MM.1S (cell line): ENCODE measurements around the gene NUDT2.

Experiments used
- CTCF ChIP-seq: fragments of 300-600 bp; sonication (generic); IDR thresholded peaks from 2 replicates; pipeline ENCODE4 v1.5.1; 2016; ENCODE audit warnings: antibody characterized with exemption, low read length, mixed read lengths
- EZH2 ChIP-seq: fragments of 300-600 bp; sonication (generic); optimal IDR thresholded peaks from 2 replicates; pipeline ENCODE3; 2017; ENCODE audit warnings: low read depth, mild to moderate bottlenecking, antibody characterized with exemption, low read length, mixed read lengths
- EZH2phosphoT487 ChIP-seq: fragments of 300-600 bp; sonication (generic); IDR thresholded peaks from 2 replicates; pipeline ENCODE4 v1.6.1; 2018; ENCODE audit warnings: antibody characterized with exemption, low read length

DNA sequence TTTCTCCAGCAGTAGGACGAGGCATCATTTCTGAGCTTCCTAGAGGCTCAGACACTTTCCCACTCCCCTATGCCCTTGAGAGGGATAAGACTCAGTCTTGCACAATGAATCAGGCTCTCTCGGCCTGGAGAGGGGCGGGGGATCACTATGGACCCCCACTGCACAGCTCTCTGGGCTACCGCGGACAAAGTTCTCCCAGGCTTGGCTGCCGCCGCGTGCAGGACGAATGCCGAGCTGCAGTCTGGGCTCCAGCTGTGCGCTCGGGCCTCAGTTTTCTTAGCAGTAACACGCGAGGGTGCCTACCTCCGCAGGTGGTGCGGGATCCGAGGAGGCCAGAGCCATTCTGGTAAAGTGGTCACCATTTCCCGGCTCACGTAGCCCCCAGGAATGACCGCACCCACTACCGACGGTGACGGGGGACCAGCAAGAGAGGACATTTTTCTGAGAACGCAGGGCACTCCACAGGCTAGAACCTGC, 50.7 kb downstream of the NUDT2 start:
- TF ChIP-seq CTCF (no peak), EZH2 (no peak), EZH2phosphoT487 (no peak)
